GM19238 (cell line): Measurements from ENCODE around the gene SQSTM1.

ENCODE experiments used
- DNase-seq: peaks from one replicate; pipeline ENCODE4 v3.0.0; 2011; ENCODE audit warnings: low spot score; ENCODE audit not compliant: insufficient read length

Gene SQSTM1

DNA sequence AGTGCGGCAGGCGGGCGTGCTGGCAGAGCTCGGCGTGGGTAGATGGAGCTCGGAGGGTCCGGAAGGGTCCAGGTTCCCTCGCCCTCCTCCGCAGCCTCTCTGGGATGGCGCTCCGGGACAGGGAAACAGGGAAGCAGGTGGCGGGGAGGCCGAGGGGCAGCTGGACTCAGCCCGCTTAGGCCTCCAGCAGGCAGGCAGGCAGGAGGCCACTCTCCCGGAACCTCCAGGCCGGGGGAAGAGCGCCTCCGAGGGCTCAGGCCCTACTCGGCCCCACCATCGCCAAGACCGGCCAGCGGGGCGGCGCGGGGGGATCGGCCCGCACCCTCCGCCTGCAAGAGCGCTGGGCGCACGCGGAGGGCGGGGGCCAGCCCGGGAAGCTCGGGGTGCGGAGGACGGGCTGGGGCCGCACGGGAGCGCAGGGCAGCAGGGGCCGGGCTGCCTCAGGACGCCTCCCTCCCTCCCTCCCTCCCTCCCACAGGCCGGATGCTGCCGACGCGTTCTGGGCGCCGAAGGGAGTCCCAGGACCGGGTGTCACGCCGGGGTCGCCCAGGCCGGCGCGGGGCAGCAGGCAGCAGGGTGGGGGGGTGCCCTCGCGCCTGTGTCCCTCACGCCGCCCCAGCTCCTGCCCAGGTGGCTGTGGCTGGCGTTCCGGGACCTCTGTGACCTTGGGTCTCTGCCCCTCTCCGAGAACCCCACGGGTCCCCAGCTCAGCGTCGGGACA is 15.0 kb upstream of the SQSTM1 start:
- peak; percentile 90 for DNase-seq

- peak; percentile 96 for DNase-seq
Measured at GRCh38 chr5:179806250-179807048, 14.3 kb upstream of the SQSTM1 start, which contains the start of gene MGAT4B. TSS of gene MGAT4B (minus strand) at chr5:179806866. CDS start at chr5:179806583, 283 bp downstream.

- DNase-seq = no peak
Measured at GRCh38 chr5:179812135-179812825, 8.4 kb upstream of the SQSTM1 start.

DNA sequence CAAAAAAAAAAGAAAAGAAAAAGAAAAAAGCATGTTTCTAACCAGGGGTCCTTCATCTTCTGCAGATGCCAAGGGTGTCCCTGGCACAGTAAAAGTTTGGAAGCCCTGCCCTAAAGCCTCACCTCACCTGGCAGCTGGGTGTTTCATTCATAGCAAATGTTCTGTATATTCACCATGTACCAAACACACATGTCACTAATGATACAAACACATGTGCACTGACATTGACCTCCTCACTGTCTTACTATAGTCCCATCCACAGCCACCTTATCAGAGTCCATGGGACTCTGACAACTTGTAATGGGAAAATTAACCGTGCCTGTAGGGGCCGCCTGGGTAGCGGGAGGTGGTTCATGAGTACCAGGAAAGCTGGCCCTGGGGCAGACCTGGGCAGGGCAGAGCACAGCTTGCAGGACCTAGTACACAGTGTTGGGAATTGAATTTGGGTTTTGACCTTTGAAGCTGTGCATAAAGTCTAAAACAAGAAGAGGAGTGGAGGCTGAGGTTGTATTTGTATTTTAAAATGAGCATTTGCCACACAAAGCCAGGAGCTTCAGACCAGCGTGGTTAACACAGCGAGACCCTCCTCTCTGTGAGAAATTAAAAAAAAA is 7.6 kb upstream of the SQSTM1 start:
- DNase-seq = no peak

GRCh38 chr5:179814090-179814489 is 6.6 kb upstream of the SQSTM1 start:
- DNase-seq = no peak

DNA sequence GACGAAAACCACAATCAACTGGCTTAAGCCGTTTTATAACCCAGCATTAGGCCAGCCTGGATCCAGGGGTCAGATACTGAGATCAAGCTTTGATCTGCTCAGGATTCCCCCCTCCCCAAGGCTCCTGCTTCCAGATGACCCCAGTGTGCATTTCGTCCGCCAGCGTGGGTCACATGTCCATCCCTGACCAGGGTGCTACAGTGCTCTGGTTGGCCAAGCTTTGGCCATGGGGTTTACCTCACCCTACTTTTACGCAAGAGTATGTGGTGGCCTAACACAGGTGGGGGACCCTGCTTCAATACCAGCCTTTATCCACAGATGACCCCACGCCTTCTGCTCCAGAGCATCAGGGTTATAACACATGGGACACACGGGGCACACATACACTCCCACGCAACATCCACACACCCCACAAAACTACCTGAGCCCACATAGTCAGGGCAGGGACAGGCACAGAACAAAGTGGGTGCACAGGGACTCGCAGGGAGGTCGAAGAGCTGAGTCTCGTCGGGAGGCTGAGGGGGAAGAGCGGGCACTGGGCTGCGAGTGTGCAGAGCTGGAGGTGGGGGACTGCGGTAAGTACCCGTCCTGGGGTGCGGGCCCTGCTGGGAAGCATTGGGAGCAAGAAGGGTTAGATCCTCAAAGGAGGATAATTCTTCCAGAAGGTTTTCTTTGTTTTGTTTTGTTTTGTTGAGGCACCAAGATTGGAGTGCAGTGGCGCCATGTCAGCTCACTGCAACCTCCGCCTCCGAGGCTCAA is 5.0 kb upstream of the SQSTM1 start:
- no peak for DNase-seq

GRCh38 chr5:179816401-179816795 is 4.3 kb upstream of the SQSTM1 start:
- DNase-seq = no peak

DNA sequence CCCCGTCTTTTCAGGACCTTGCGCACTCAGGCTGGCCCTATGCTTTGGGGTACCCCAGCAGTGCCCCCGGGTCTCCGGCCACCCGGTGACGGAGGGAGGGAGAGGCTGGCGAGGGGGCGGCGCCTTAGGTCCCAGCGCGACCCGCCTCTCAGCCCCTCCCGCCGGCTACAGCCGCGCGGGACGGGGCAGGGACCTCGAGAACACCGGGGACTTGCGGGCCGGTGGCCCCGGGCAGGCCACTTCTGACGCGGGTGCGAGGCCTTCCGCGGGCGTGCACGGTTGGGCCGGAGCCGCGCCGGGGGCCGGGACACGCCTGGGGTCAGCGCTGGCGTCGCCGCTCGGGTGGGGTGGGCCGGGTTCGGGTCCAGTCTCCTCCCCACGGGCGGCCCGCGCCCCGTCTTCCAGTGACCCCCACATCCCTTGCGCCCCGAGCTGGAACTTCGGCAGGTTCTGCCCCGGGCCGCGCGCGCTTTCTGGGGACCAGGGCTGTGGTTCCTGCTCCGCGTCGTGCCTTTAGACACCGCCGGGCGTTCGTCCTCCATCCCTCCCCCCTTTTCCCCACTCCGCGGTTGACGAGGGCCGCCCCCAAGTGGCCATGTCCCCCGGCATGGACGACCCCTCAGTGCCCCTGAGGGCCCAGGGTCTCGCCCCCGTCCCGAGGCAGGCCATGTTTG is 3.8 kb upstream of the SQSTM1 start:
- peak; percentile 16 for DNase-seq

DNA sequence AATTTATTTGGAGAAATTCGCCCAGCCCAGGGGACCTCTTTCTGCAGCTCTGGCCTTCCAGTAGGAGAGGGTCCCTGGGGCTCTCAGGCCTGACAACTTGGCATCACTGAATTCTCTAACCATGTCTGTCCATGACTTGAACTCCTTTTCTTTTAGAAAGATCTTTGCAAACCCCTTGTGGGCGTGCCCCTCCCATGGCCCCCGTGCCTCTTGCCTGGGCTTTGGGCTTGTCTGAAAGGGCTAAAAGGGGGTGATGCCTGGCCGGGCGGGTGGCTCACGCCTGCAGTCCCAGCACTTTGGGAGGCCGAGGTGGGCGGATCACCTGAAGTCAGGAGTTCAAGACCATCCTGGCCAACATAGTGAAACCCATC is 3.2 kb upstream of the SQSTM1 start:
- no peak for DNase-seq

GRCh38 chr5:179817890-179818745 is 2.6 kb upstream of the SQSTM1 start:
- DNase-seq = no peak

GRCh38 chr5:179818746-179819295 is 1.9 kb upstream of the SQSTM1 start:
- peak; percentile 91 for DNase-seq

DNA sequence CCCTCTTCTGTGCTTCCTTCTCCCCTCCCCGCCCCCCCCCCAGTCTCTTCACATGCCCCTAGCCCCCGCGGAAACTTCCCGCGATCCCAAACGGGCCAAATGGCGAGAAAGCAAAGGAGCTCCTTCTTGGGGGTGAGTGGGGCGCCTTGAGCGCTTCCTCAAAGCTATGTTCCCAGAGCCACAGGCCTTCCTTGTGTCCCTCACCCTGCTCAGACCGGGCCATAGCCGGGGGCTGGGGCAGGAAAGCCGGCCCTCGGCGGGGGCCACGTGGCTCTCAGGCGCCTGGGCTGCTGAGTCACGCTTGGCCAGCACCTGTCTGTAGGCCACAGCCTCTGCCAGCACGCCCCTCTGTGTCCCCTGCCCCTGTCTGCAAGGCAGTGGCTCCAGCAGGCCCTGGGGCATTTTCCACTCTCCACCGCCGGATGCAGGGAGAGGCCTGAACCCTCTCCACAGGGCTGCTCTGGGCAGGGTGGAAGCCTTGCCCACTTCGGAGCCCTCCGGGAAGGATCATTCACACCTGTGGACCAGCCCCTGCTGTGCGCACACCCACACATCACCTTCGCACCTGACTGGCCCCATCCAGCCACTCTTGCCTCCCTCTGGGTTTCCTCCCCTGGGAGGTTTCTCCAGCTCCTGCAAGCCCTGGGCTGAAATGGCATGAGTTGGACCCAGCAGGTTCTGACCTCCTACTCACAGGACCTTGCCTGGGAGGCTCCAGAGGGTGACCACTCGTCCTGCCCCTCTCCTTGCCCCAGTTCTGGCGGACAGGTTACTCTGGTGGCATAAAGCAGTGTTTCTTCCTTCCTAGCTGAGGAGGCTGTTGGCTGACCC is 1.2 kb upstream of the SQSTM1 start:
- no peak for DNase-seq

DNA sequence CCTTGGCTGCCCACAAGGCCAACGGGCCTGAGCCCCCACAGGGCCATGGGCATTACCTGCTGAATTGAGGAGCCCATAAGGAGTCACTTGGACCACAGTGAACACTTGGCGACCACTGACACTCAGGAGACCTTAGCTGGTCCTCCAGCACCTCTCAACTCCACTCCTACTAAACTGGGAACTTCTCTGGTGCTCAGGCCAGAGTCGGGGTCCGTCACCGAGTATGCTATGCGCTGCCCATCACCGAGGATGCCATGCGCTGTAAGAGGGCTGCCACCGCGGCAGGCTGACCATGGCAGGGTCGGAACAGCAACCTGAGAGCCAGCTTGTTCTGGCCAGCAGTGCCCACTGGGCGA is 600 bp upstream of the SQSTM1 start:
- no peak for DNase-seq

- peak; percentile 95 for DNase-seq
Measured at GRCh38 chr5:179821298-179822058, 773 bp downstream of the SQSTM1 start.

DNA sequence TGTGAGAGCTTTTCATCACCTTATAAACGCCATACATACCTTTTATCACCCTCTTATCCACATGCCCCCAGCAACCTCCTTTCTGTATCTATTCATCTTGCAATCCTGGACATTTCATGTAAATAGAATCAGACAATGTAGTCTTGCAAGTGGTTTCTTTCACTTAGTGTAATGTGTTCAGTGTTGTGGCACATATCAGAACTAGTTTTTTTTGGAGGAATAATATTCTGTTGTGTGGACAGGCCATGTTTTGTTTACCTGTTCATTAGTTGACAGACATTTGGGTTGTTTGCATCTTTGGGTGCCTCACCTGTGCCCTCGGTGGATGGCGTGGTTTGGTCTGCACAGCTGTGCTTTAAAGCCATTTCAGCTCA is 1.3 kb downstream of the SQSTM1 start:
- DNase-seq = no peak

DNA sequence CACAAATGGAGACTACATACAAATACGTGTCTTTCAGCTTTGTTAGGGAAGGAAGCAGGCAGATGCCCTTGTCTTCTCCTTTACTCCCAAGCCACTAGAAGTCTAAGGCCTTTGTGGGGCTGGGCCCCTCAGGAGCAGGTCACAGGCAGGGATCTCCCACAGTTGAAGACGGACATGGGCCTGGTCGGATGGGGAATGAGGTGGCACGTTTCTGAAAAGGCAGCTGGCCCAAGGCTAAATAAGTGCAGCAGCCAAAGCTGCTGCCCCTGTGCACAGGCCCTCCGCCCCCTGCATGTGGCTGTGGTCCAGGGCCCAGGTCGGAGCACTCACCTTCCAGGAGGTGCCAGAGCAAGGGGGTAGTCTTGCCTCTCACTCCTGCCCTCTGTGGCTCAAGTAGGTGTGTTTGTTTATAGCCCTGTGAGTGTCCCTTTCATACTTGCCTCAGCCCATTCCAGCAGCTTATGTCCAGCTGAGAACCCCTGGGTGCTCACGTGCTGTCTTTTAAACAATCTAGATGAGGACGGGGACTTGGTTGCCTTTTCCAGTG is 1.8 kb downstream of the SQSTM1 start:
- no peak for DNase-seq

- no peak for DNase-seq
Measured at GRCh38 chr5:179823937-179824744, 3.4 kb downstream of the SQSTM1 start.
